Measurements from ENCODE around the gene TUFT1. TPM values are rescaled to one million over a fixed set of nuclear protein-coding genes. Genes with fewer than 3 reads are reported as not detected.

TUFT1 gene
- polyA plus RNA-seq, 3 donors = 1.5 to 1.7 (median 1.6) TPM

DNA sequence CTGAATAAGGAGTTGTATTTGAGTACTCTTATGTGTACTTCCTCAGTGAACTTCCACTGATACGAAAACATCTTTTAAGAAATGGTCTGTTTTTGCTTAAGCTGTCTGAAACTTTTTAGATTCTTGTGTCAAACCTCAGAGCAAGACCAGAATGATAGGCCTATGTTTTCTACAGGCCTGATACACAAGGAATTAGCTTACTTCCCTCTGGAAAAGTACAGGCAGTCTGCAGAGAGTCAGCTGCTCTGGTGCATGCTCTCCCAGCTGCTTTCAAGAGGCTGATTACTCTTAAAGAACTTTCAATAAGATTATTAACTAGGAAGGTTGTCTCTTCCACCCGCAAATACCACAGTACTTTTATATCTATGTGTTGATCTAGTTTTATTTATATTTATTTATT is 81.2 kb downstream of the TUFT1 start:
- Mint-ChIP-seq H3K4me3 (peak overlapping the region in 1 of 2 donors; percentile 47), H3K9me3 (no peaks in the 10 kb centered on the region), H3K36me3 (peaks cover 15 to 29% of the 10 kb centered on the region in 2 donors), H3K4me1 (peaks cover 48% of the 10 kb centered on the region), H3K27ac (peak overlapping the region; percentile 80 to 94 (median 89)), H3K27me3 (ENCODE audit: low read depth in 3 of 3) (peaks cover 0 to 2% (median 0%) of the 10 kb centered on the region in 3 donors)
- TF ChIP-seq CTCF (IDR thresholded peaks at IDR 0.05) = no peak
- Histone ChIP-seq H3K36me3 (replicated peaks in 1 of 2; ENCODE audit: control insufficient read depth in 1 of 2, insufficient read depth in 2 of 2, low read length in 2 of 2) (peaks cover 3 to 13% of the 10 kb centered on the region in 2 donors), H3K9ac (ENCODE audit: insufficient read depth, low read length, poor library complexity, severe bottlenecking) (no peak overlapping the region), H3K4me3 (replicated peaks in 1 of 3; ENCODE audit: low read depth in 2 of 3, low read length in 3 of 3) (peak overlapping the region in 1 of 3 experiments; percentile 63), H4K20me1 (ENCODE audit: insufficient read depth, low read length) (peaks cover 89% of the 10 kb centered on the region), H3K27ac (ENCODE audit: low read depth in 1 of 2, low read length in 2 of 2) (peak overlapping the region in 1 of 2 donors; percentile 79), H3K9me3 (replicated peaks in 1 of 2; ENCODE audit: control insufficient read depth in 1 of 2, insufficient read depth in 1 of 2, low read length in 2 of 2) (no peaks in the 10 kb centered on the region), H3K79me2 (ENCODE audit: insufficient read depth, low read length) (peaks cover 95% of the 10 kb centered on the region), H3K4me2 (replicated peaks; ENCODE audit: extremely low read depth, low read length, poor library complexity, severe bottlenecking) (peak overlapping the region; percentile 65), H2AFZ (ENCODE audit: insufficient read depth, low read depth, low read length, poor library complexity, severe bottlenecking) (no peak overlapping the region), H3K4me1 (ENCODE audit: control insufficient read depth in 1 of 2, insufficient read depth in 2 of 2, low read length in 2 of 2) (peaks cover 45 to 55% of the 10 kb centered on the region in 2 donors), H3K27me3 (ENCODE audit: control insufficient read depth in 2 of 2, insufficient read depth in 2 of 2, low read length in 2 of 2) (no peaks in the 10 kb centered on the region)
- no CpG with 5 or more reads among the region's 2 CpGs for WGBS (ENCODE audit: insufficient coverage)
- intact Hi-C loops (cut with micrococcal nuclease) = loop anchor here in 1 of 2 donors (5.0 kb wide), 1 partner anchor 46 kb away; no protein-coding TSS in a partner anchor
- DNase-seq = no peak

DNA sequence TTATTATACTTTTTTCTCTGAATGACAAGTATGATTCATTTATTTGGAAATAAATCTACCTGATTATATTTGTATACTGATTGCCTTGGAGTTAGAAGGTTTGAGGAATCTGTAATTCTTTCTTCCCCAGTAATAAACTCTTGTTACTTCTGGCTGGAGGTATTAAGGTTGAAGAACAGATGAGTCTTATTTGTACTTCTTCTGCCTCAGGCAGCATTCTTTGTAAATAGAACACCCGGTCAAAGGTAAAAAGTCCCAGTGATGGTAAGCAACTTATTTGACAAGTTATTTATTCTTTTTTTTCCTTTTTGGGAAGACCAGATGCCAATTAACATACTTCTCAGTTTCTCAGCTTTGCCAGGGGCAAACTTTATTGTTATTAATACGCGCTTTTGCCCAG is 84.7 kb downstream of the TUFT1 start:
- no peak for DNase-seq
- Mint-ChIP-seq H3K27me3 (ENCODE audit: low read depth in 3 of 3) (no peaks in the 10 kb centered on the region), H3K27ac (no peak overlapping the region), H3K4me1 (peaks cover 22% of the 10 kb centered on the region), H3K9me3 (no peaks in the 10 kb centered on the region), H3K4me3 (no peak overlapping the region), H3K36me3 (peaks cover 20 to 38% of the 10 kb centered on the region in 2 donors)
- Histone ChIP-seq H3K27ac (ENCODE audit: low read depth in 1 of 2, low read length in 2 of 2) (no peak overlapping the region), H3K27me3 (ENCODE audit: control insufficient read depth in 2 of 2, insufficient read depth in 2 of 2, low read length in 2 of 2) (no peaks in the 10 kb centered on the region), H3K36me3 (replicated peaks in 1 of 2; ENCODE audit: control insufficient read depth in 1 of 2, insufficient read depth in 2 of 2, low read length in 2 of 2) (peaks cover 6 to 21% of the 10 kb centered on the region in 2 donors), H3K9ac (ENCODE audit: insufficient read depth, low read length, poor library complexity, severe bottlenecking) (no peak overlapping the region), H3K4me2 (replicated peaks; ENCODE audit: extremely low read depth, low read length, poor library complexity, severe bottlenecking) (no peak overlapping the region), H4K20me1 (ENCODE audit: insufficient read depth, low read length) (peaks cover 92% of the 10 kb centered on the region), H3K9me3 (replicated peaks in 1 of 2; ENCODE audit: control insufficient read depth in 1 of 2, insufficient read depth in 1 of 2, low read length in 2 of 2) (no peaks in the 10 kb centered on the region), H3K4me3 (replicated peaks in 1 of 3; ENCODE audit: low read depth in 2 of 3, low read length in 3 of 3) (no peak overlapping the region), H3K79me2 (ENCODE audit: insufficient read depth, low read length) (peaks cover 94% of the 10 kb centered on the region), H3K4me1 (ENCODE audit: control insufficient read depth in 1 of 2, insufficient read depth in 2 of 2, low read length in 2 of 2) (peaks cover 19 to 23% of the 10 kb centered on the region in 2 donors), H2AFZ (ENCODE audit: insufficient read depth, low read depth, low read length, poor library complexity, severe bottlenecking) (no peak overlapping the region)
- WGBS (ENCODE audit: insufficient coverage) = 100% methylated on average over 1 of the region's 3 CpGs
- intact Hi-C loops (cut with micrococcal nuclease) = loop anchor here in 1 of 2 donors (5.0 kb wide), 1 partner anchor 43 kb away; no protein-coding TSS in a partner anchor
- no peak for TF ChIP-seq CTCF (IDR thresholded peaks at IDR 0.05)

Data from CD14-positive monocyte (primary cell).